Measurements from ENCODE around the gene NANOS2.

NANOS2 gene

DNA sequence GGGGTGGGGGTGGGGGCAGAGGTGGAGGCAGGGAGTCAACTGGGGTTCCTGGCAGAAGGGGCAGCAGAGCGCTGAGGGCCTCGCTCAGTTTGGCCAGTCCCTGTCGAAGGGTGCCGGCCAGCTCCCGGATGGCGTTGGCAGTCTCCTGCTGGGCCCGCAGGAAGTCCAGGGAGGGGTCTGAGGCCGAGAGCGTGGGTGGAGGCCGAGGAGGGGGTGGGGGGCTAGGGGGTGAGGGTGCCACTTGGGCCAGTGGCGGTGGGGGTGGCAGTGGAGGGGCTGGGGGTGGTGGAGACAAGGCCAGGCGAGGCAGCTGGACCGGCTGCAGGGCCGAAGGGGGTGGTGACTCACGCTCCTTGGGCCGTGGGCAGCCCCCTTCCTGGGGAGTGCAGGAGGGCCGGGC lies 23.7 kb downstream of the NANOS2 start:
- DNase-seq, result no peak

DNA sequence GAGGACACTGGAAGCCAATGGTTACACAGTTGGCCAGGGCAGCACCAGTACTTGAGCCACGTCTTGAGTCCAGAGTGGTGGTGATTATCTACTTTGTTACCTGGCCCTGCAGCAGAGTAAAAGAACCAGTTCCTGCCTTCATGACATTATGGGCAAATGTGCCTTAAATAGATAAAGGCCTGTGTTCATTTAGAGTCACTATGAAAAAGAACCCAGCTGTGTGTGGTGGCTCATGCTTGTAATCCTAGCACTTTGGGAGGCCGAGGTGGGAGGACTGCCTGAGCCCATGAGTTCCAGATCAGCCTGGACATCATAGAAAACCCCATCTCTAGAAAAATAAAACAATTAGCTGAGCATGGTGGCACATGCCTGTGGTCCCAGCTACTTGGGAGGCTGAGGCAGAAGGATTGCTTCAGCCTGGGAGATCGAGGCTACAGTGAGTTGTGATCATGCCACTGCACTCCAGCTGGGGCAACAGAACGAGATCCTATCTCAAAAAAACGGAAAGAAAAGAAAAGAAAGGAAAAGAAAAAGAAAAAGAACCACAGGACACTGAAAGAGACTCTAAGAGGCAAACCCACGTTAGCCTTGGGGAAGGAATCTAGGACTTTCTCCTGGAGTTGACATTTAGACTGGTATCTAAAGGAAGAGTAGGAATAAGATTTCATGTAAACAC lies 25.2 kb downstream of the NANOS2 start:
- no peak for DNase-seq

- no peak for DNase-seq
Observed at GRCh38 chr19:45887200-45887710, 27.3 kb downstream of the NANOS2 start.

GRCh38 chr19:45886427-45887199 lies 28.0 kb downstream of the NANOS2 start:
- DNase-seq, result peak; percentile 93

- DNase-seq, result peak; percentile 83
Observed at GRCh38 chr19:45885556-45886426, 28.8 kb downstream of the NANOS2 start, which contains the start of gene IRF2BP1. TSS of gene IRF2BP1 (minus strand) at chr19:45886141. CDS start at chr19:45885774, 367 bp downstream.

DNA sequence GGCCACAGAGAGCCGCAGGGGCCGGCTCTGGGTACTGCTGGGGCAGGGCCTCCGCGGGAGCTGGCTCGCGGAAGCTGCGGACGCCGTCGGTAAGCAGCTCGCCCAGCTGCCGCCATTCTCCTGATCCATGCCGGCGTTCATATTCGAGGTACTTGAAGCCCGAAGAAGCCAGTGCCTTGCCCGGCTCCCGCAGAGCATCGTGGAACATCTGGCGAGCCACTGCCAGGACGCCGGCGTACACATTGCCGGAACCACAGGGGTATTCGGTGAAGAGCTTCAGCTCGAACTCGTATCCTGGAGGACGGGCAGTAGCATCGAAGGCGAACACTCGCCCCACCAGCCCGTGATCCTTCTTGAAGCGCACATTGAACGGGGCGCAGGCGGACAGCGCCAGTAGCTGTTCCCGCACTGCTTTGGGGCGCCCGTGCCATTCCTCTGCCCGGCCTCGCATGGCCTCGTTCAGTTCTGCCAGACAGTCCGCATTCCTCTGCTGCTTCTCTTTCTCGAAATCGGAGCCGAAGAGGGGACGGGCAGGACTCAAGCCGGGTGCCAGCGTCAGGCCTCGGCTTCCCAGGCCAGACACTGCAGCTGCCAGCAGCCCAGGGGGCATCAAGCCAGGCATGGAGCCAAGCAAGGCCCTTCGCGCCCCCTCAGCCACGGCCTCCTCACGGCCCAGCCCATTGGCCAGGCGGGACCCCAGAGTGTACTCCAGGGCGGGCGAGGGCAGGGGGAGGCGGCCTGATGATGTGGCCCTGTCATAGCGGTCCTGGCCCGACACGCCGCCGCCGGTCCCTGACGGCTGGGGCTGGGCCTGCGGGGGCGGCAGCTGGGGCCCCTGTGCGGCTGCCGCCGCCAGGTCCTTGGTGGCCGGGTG lies 29.7 kb downstream of the NANOS2 start:
- no peak for DNase-seq

- DNase-seq, result no peak
Observed at GRCh38 chr19:45883881-45884681, 30.5 kb downstream of the NANOS2 start.

DNA sequence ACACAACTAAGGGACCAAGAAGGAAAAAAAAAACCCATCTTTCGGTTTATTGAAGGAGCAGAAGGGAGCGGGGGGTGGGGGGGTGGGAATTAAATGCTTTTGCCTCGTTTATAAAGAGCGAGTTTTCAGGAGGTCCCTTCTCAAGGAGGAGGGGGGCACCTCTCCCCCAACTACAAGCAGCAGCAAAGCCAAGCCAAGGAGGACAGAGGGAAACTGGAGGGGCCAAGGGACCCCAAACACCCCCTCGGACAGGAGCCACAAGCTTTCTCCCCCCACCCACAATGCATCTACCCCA lies 31.0 kb downstream of the NANOS2 start:
- DNase-seq, result no peak

DNA sequence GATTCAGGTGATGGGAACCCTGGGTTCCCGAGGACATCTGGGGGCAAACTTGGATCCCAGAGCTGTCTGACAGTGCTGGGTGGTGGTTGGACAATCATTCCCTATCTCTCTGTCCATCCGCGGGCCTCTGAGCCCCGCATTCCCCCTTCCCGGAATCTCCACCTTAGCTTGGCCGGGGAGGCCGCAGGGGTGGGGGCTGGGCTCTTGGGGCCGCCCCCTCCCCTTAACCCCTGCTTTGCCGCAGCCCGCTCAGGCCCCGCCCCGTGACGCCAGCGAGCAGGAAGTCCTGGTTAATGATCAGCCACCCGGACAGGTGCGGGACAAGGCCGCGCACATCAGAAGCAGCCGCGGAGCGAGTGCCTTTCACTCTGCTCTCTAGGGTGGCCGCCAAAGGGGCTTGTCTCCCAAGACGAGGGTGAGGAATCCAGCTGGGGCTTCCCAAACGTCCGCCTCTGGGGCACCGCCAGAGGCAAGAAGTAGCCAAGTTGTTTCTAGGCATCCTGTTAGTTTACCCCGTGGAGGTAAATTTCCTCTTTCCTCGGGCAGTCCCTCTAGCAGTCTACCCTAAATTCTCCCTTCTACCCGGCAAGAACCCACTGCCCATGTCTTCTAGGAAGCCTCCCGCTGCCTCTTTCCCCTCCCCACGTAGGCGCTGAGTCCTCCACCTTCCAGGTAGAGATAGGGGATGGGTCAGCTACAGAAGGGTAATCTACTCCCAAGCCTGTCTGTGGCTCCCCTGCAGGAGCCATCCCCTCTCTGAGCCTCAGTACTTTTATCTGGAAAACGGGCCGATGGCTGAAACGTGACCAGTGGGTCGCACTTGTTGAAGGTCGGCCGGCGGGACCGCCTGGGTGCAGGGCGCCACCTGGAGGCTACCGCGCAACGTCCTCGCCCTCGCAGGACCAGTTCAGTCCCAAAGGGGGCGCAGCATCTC lies 31.7 kb downstream of the NANOS2 start:
- peak; percentile 38 for DNase-seq

GRCh38 chr19:45881909-45882528 lies 32.6 kb downstream of the NANOS2 start:
- no peak for DNase-seq

GRCh38 chr19:45881082-45881908 lies 33.3 kb downstream of the NANOS2 start:
- DNase-seq, result no peak

DNA sequence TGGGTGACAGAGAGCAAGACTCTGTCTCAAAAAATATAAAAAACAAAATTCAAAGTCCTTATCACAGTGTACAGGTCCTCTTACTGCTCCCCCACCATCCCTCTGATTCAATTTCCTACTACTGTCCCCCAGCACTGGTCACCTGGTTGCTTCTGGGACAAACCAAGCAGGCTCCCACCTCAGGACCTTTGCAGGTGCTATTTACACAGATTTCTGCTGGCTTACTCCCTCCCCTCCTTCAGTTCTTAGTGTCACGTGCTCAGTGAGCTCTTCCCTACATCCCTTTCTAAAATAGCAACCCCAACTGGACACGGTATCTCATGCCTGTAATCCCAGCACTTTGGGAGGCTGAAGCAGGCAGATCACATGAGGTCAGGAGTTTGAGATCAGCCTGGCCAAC lies 34.6 kb downstream of the NANOS2 start:
- no peak for DNase-seq

DNA sequence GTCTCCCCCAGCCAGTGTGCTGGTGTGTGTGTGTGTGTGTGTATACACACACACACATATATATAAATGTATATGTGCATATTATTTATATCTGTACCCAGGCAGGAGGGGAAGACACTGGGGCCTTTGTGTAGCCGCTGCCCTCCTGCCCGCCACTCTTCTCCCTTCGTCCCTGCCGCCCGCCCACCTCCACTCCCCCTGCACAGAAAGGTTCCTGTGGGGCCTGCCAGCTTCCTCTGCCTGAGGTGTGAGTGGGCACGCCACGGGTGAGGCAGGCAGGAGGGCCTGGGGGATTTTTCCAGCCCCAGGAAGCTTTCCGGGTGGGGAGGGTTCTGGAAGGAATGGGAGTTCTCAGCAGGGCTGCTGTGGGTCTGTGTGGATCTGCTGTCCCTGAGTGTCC lies 35.5 kb downstream of the NANOS2 start:
- no peak for DNase-seq

- no peak for DNase-seq
Observed at GRCh38 chr19:45878043-45878794, 36.4 kb downstream of the NANOS2 start.

DNA sequence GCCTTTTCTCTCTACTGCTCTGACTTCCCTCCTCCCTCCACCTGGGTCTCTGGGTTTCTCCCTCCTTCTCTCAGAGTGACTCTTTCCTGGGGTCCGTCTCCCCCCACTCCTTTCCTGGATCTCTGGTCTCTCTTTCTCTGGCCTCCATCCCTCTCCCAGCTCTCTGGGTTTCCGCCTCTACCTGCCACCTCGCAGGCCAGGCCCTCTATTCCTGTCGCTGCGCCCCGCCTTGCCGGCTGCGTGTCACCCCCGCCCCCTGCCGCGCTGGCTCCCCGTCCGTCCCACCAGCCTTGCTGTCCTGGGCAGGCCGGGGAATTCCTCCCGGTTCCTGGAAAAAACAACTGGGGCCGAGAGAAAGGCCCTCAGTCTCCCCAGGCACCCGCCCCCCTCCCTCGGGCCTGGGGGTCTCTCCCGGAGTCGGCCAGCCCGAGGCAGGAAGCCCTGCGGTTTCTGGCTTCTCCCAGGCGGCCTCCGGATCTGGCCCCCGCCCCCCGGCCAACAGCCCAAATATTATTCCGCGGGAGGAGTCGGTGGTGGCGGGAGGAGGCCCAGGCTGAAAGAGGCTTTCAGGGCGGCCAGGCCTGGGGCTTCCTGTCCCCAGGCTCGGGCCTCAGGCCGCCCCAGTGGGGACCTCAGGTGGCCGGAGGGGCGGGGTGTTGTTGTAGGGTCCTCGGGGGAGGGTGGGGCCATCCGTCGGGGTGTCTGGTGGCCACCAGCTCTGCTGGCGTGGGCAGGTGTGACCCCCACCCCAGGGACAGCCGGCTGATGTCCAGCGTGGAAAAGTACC lies 38.0 kb downstream of the NANOS2 start:
- DNase-seq, result no peak

GRCh38 chr19:45876161-45876410 lies 38.5 kb downstream of the NANOS2 start:
- DNase-seq, result no peak

GRCh38 chr19:45874620-45874966 lies 40.0 kb downstream of the NANOS2 start:
- DNase-seq, result no peak

Measured in amniotic stem cell (primary cell).